Pancreas (tissue), 10 donors: ENCODE measurements around the gene SMIM28. TPM values are rescaled to one million over a fixed set of nuclear protein-coding genes. Genes with fewer than 3 reads are reported as not detected.

Source experiments
- ATAC-seq, 4 donors: fragments of 200-7000 bp; cut with Tn5 transposase; one replicate each; pipeline versions ENCODE4 v1.8.0 to v1.9.1; 2020; ENCODE audit warnings: mild to moderate bottlenecking in 4 of 4, moderate library complexity in 4 of 4
- DNase-seq, 6 donors: peaks; one replicate each; pipeline ENCODE4 v3.0.0-alpha.2; 2020
- FAIRE-seq: peaks from 2 replicates; lab custom pipeline; 2012; peaks lifted over from hg19 to GRCh38; lab: Jason Lieb, UNC
- H3K27ac ChIP-seq, 4 donors: fragments of 200-600 bp; sonication (generic); 1 replicate in 3 of 4; 2 replicates in 1 of 4; pipeline versions ENCODE4 v1.5.0 to v1.8.0; 2020
- H3K27me3 ChIP-seq, 4 donors: fragments of 200-600 bp; one replicate each; pipeline ENCODE4 v1.8.0; 2021
- H3K36me3 ChIP-seq, 3 donors: fragments of 200-600 bp; sonication (generic) in 1 of 3; one replicate each; pipeline versions ENCODE4 v1.5.0 to v1.8.0; 2020 to 2021
- H3K4me1 ChIP-seq, 3 donors: fragments of 200-600 bp; one replicate each; pipeline ENCODE4 v1.8.0; 2021
- H3K4me3 ChIP-seq, 4 donors: fragments of 200-600 bp; sonication (generic) in 2 of 4; one replicate each; pipeline versions ENCODE4 v1.5.0 to v1.8.0; 2020 to 2021
- H3K9me3 ChIP-seq, 4 donors: fragments of 200-600 bp; one replicate each; pipeline ENCODE4 v1.8.0; 2021
- CTCF ChIP-seq, 4 donors: fragments of 200-600 bp; sonication (generic) in 3 of 4; IDR thresholded peaks; one replicate each; pipeline versions ENCODE4 v1.5.0 to v1.8.0; 2021; ENCODE audit warnings: antibody characterized with exemption in 4 of 4
- WGBS, 2 donors: extraction: QIAGEN DNeasy Blood & Tissue Kit; methylation state at CpG; one replicate each; pipeline ENCODE4 v1.1.7; 2013; 5-methylcytosine and 5-hydroxymethylcytosine counted together
- intact Hi-C, 3 donors: fragments of 100-400 bp; cut with DNase I; formaldehyde crosslinking; loops; one replicate each; pipeline versions ENCODE4 v1.11.1 to v1.14.2; 2022
- polyA plus RNA-seq, 2 donors: library from polyadenylated mRNA; stranded (reverse); fragments of 200-250 nt; gene quantifications; one replicate each; pipeline ENCODE4 v1.2.3, GENCODE V29; 2013
- total RNA-seq, 6 donors: library from RNA; stranded (reverse); fragmentation: NEBNext Ultra II Directional in 4 of 6; extraction: Animal tissue kit (Norgen Biotek cat#: 25700) in 4 of 6; gene quantifications; one replicate each; pipeline versions ENCODE4 v1.2.1 to v1.2.4, GENCODE V29; 2021 to 2023
- donor health status: healthy with polysubstance abuse.
- donor health status: DM: no; HTN: no; CAD: no; lungs with moderate emphysema.
- donor health status: DM: no; HTN: no; CAD: no.
- donor health status: control.
- donor health status: control.
- donor health status: Bipolar disorder and iron deficiency.
- donor health status: DM: yes; HTN: yes; CAD: no.
- donor health status: DM: no; HTN: no; CAD: no.
- donor health status: DM: no; HTN: no; CAD: no.
- donor health status: DM: yes; HTN: yes; CAD: no.

SMIM28 gene
- total and polyA plus RNA-seq, 8 donors = not detected

GRCh38 chr6:138405816-138406413, 28.2 kb downstream of the SMIM28 start:
- Histone ChIP-seq H3K27me3 (no peaks in the 10 kb centered on the region), H3K4me1 (peaks cover 0 to 16% (median 7%) of the 10 kb centered on the region in 3 donors), H3K27ac (peak overlapping the region in 1 of 4 donors; percentile 94), H3K9me3 (no peaks in the 10 kb centered on the region), H3K4me3 (no peak overlapping the region), H3K36me3 (peaks cover 0 to 37% (median 6%) of the 10 kb centered on the region in 3 donors)
- intact Hi-C loops = no loop called here
- DNase-seq (no peak), FAIRE-seq (no peak), ATAC-seq (no peak)
- 84 to 89% methylated on average over 5 of the region's 5 CpGs for WGBS, 2 donors
- no peak for TF ChIP-seq CTCF (IDR thresholded peaks at IDR 0.05)

- intact Hi-C loops = no loop called here
- 78 to 89% methylated on average over 2 of the region's 2 CpGs for WGBS, 2 donors
- H3K9me3 ChIP-seq = no peaks in the 10 kb centered on the region
- DNase-seq (no peak), ATAC-seq (no peak), FAIRE-seq (no peak)
- no peak overlapping the region for H3K4me3 ChIP-seq
- H3K27ac ChIP-seq = peak overlapping the region in 1 of 4 donors; percentile 94
- H3K27me3 ChIP-seq = no peaks in the 10 kb centered on the region
- no peak for TF ChIP-seq CTCF (IDR thresholded peaks at IDR 0.05)
- peaks cover 0 to 42% (median 6%) of the 10 kb centered on the region in 3 donors for H3K36me3 ChIP-seq
- H3K4me1 ChIP-seq = peaks cover 0 to 16% (median 7%) of the 10 kb centered on the region in 3 donors
Observed at GRCh38 chr6:138406443-138406842, 28.7 kb downstream of the SMIM28 start.

- Histone ChIP-seq H3K36me3 (peaks cover 0 to 61% (median 18%) of the 10 kb centered on the region in 3 donors), H3K9me3 (no peaks in the 10 kb centered on the region), H3K27ac (no peak overlapping the region), H3K27me3 (no peaks in the 10 kb centered on the region), H3K4me1 (peaks cover 0 to 15% (median 7%) of the 10 kb centered on the region in 3 donors), H3K4me3 (no peak overlapping the region)
- no peak for DNase-seq
- ATAC-seq = peak in 1 of 4 donors; percentile 19
- intact Hi-C loops = loop anchor here in 1 of 3 donors (10.0 kb wide), 1 partner anchor 355 kb away; no protein-coding TSS in a partner anchor
- WGBS, 2 donors = 84 to 88% methylated on average over 8 of the region's 8 CpGs
- TF ChIP-seq CTCF (IDR thresholded peaks at IDR 0.05) = no peak
- no peak for FAIRE-seq
Observed at GRCh38 chr6:138410048-138410735, 32.5 kb downstream of the SMIM28 start.

- FAIRE-seq (no peak), ATAC-seq (no peak), DNase-seq (no peak)
- H3K27ac ChIP-seq = no peak overlapping the region
- no peaks in the 10 kb centered on the region for H3K27me3 ChIP-seq
- H3K4me1 ChIP-seq = peaks cover 0 to 5% (median 0%) of the 10 kb centered on the region in 3 donors
- H3K9me3 ChIP-seq = no peaks in the 10 kb centered on the region
- no peak for TF ChIP-seq CTCF (IDR thresholded peaks at IDR 0.05)
- 88 to 92% methylated on average over 6 of the region's 6 CpGs for WGBS, 2 donors
- no peak overlapping the region for H3K4me3 ChIP-seq
- intact Hi-C loops = loop anchor here in 1 of 3 donors (10.0 kb wide), 1 partner anchor 354 kb away; no protein-coding TSS in a partner anchor
- H3K36me3 ChIP-seq = peaks cover 0 to 61% (median 18%) of the 10 kb centered on the region in 3 donors
Observed at GRCh38 chr6:138410972-138411880, 33.5 kb downstream of the SMIM28 start.
